Ishikawa (cell line): ENCODE measurements around the gene RPGRIP1L.

Source experiments
- CEBPB ChIP-seq: IDR thresholded peaks from 2 replicates; pipeline ENCODE4 v1.6.1; 2012
- CREB1 ChIP-seq: IDR thresholded peaks from 2 replicates; pipeline ENCODE4 v1.6.1; 2012; ENCODE audit warnings: low read depth
- EGR1 ChIP-seq: IDR thresholded peaks from 2 replicates; pipeline ENCODE4 v1.6.1; 2012
- EP300 ChIP-seq: IDR thresholded peaks from 2 replicates; pipeline ENCODE4 v1.6.1; 2012; ENCODE audit warnings: borderline replicate concordance
- FOXM1 ChIP-seq: IDR thresholded peaks from 2 replicates; pipeline ENCODE4 v1.6.1; 2012; ENCODE audit warnings: low read depth, borderline replicate concordance
- MAX ChIP-seq: IDR thresholded peaks from 2 replicates; pipeline ENCODE4 v1.6.1; 2012
- NFIC ChIP-seq: IDR thresholded peaks from 2 replicates; pipeline ENCODE4 v1.6.1; 2012
- RAD21 ChIP-seq: IDR thresholded peaks from 2 replicates; pipeline ENCODE4 v1.6.1; 2012; ENCODE audit warnings: low read depth
- REST ChIP-seq: IDR thresholded peaks from 2 replicates; pipeline ENCODE4 v1.6.1; 2012; ENCODE audit warnings: low read depth, mild to moderate bottlenecking
- TAF1 ChIP-seq: IDR thresholded peaks from 2 replicates; pipeline ENCODE4 v1.6.1; 2012; ENCODE audit warnings: low read depth, mild to moderate bottlenecking
- TCF12 ChIP-seq: IDR thresholded peaks from 2 replicates; pipeline ENCODE4 v1.6.1; 2012; ENCODE audit warnings: low read depth
- TEAD4 ChIP-seq: IDR thresholded peaks from 2 replicates; pipeline ENCODE4 v1.6.1; 2012
- USF1 ChIP-seq: IDR thresholded peaks from 2 replicates; pipeline ENCODE4 v1.6.1; 2012
- YY1 ChIP-seq: IDR thresholded peaks from 2 replicates; pipeline ENCODE4 v1.6.1; 2012; ENCODE audit warnings: low read depth
- ZBTB7A ChIP-seq: IDR thresholded peaks from 2 replicates; pipeline ENCODE4 v1.6.1; 2012; ENCODE audit warnings: low read depth

The RPGRIP1L gene

GRCh38 chr16:53642094-53642493 is 61.6 kb downstream of the RPGRIP1L start:
- no peak for TF ChIP-seq REST
- TF ChIP-seq YY1, result no peak
- no peak for TF ChIP-seq EP300
- TF ChIP-seq FOXM1, result no peak
- no peak for TF ChIP-seq NFIC
- no peak for TF ChIP-seq TCF12
- TF ChIP-seq TAF1, result no peak
- TF ChIP-seq CEBPB, result no peak
- TF ChIP-seq MAX, result no peak
- no peak for TF ChIP-seq USF1
- no peak for TF ChIP-seq TEAD4
- TF ChIP-seq CREB1, result no peak
- no peak for TF ChIP-seq RAD21
- no peak for TF ChIP-seq ZBTB7A
- no peak for TF ChIP-seq EGR1

GRCh38 chr16:53636978-53637377 is 66.7 kb downstream of the RPGRIP1L start:
- TF ChIP-seq MAX (no peak), NFIC (no peak), TCF12 (no peak), EGR1 (no peak), TAF1 (no peak), ZBTB7A (no peak), CEBPB (no peak), EP300 (no peak), CREB1 (no peak), REST (no peak), YY1 (no peak), RAD21 (no peak), TEAD4 (no peak), USF1 (no peak), FOXM1 (no peak)

- TF ChIP-seq USF1 (no peak), CEBPB (no peak), NFIC (no peak), YY1 (no peak), CREB1 (no peak), MAX (no peak), TCF12 (no peak), EGR1 (no peak), TAF1 (no peak), EP300 (no peak), RAD21 (no peak), FOXM1 (no peak), REST (no peak), ZBTB7A (no peak), TEAD4 (no peak)
Measured at GRCh38 chr16:53632526-53632925, 71.1 kb downstream of the RPGRIP1L start.

GRCh38 chr16:53631236-53632025 is 72.2 kb downstream of the RPGRIP1L start:
- TF ChIP-seq CREB1, result no peak
- TF ChIP-seq EGR1, result no peak
- no peak for TF ChIP-seq TEAD4
- no peak for TF ChIP-seq USF1
- no peak for TF ChIP-seq NFIC
- TF ChIP-seq MAX, result no peak
- TF ChIP-seq FOXM1, result no peak
- no peak for TF ChIP-seq RAD21
- TF ChIP-seq EP300, result no peak
- TF ChIP-seq YY1, result no peak
- no peak for TF ChIP-seq CEBPB
- TF ChIP-seq TCF12, result no peak
- no peak for TF ChIP-seq TAF1
- no peak for TF ChIP-seq REST
- no peak for TF ChIP-seq ZBTB7A
